ENCODE results near the gene TXNL4B.

DNA sequence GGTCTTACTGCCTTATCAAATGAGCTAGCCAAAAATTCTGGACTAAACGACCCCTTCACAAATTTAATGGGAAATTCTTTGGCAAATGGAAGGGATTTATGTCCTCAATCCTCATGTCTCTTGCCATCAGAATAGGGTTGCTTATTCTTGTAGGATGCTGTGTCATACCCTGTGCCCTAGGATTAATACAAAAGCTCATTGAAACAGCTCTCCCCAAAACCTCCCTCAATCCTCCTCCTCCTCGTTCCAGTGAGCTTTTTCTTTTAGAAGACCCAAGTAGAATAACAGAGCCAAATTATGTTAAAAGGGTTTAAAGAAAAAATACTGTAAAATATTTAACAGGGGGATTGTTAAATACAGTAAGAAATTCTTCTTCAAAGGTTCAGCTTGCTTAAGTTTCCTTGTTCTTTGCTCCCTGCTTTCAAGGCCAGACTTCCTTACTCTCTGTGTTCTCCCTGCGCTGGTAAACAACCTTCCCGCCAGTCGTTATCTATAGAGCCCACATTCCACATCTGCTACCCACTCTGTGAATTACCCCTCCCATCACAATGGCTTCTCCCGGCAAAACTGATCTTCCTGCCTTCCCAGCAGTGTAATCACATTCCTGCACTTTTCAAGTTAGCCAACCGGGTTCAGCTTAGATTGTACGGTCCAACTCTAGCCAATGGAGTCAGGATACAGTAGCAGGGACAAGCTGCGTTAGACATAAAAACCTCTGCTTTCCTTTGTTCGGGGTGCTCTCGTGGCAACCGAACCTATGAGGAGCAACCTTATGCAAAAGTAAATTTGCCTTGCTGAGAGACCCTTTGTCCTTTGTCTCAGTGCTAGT is 20.7 kb downstream of the TXNL4B start:
- TF ChIP-seq POLR2A (IDR thresholded peaks at IDR 0.05; ENCODE audit: low read length) (no peak), GATA1 (IDR thresholded peaks at IDR 0.05; ENCODE audit: low read depth, low read length) (no peak)
